ENCODE data around the gene DIAPH3. TPM values are rescaled to one million over a fixed set of nuclear protein-coding genes. Genes with fewer than 3 reads are reported as not detected.
A peak's percentile ranks its signal among the peaks of the same experiment; 100 is the strongest.

DIAPH3 gene
- total and polyA plus RNA-seq, 2 of the 4 experiments (the other 2 are of a cell fraction), result 8.9 to 9.3 TPM

DNA sequence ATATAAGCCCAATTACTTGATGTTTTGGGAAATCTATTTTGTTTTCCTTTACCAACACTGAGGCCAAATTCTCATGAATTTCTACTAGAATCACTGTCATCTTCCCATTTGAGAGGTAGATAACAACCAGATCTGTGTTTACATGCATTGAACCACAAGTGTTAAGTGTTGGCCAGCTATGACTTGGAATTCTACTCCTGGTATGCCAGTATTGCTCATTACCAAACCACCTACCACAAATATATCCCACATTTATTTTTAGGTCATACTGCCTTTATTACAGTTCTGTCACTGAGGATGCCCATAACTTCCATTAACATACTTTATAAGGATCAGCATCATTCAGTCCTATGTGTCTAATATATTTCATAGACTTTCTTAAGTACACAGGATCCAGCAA is 328.9 kb downstream of the DIAPH3 start:
- Histone ChIP-seq H3K23ac (ENCODE audit: low read depth, low read length) (no peak overlapping the region), H3K4ac (ENCODE audit: low read depth, low read length) (no peak overlapping the region), H4K8ac (ENCODE audit: low read depth in 2 of 2, low read length in 2 of 2) (no peak overlapping the region), H3K9me1 (ENCODE audit: insufficient read depth, low read length) (no peaks in the 10 kb centered on the region), H2BK20ac (ENCODE audit: low read depth, low read length) (no peak overlapping the region), H2BK120ac (ENCODE audit: low read depth, low read length) (no peak overlapping the region), H4K5ac (ENCODE audit: low read depth, low read length) (no peak overlapping the region), H3K18ac (ENCODE audit: low read depth, low read length) (no peak overlapping the region), H3K9me3 (ENCODE audit: control insufficient read depth, insufficient read depth, low read length) (no peaks in the 10 kb centered on the region), H3K27ac (ENCODE audit: insufficient read depth, low read length) (no peak overlapping the region), H3K4me2 (ENCODE audit: low read depth, low read length) (no peak overlapping the region), H2AFZ (replicated peaks; ENCODE audit: low read length, poor library complexity) (no peak overlapping the region), H2BK15ac (ENCODE audit: low read depth, low read length) (no peak overlapping the region), H3K4me1 (ENCODE audit: control insufficient read depth, insufficient read depth, low read length) (peaks cover 2% of the 10 kb centered on the region; the same call in 1 of the 2 replicates), H2BK5ac (ENCODE audit: low read depth, low read length, poor library complexity, severe bottlenecking) (peak overlapping the region; percentile 41), H3K4me3 (ENCODE audit: insufficient read depth, low read depth, low read length) (no peak overlapping the region), H4K20me1 (ENCODE audit: insufficient read depth, low read length) (no peaks in the 10 kb centered on the region), H4K91ac (ENCODE audit: insufficient read depth, low read depth, low read length) (no peak overlapping the region), H3K27me3 (ENCODE audit: control insufficient read depth, insufficient read depth, low read length) (no peaks in the 10 kb centered on the region), H3K14ac (replicated peaks; ENCODE audit: low read depth, low read length) (no peak overlapping the region), H3K9ac (ENCODE audit: low read depth, low read length) (no peak overlapping the region), H3K56ac (ENCODE audit: extremely low read depth, insufficient read depth, low read length) (no peak overlapping the region), H2AK5ac (ENCODE audit: low read depth, low read length) (no peak overlapping the region), H3K79me1 (ENCODE audit: low read depth in 1 of 2, low read length in 2 of 2) (no peaks in the 10 kb centered on the region), H2AK9ac (replicated peaks; ENCODE audit: low read depth, low read length, poor library complexity) (no peak overlapping the region), H3K36me3 (ENCODE audit: control insufficient read depth, insufficient read depth, low read length) (no peaks in the 10 kb centered on the region)
- ChIA-PET CTCF (interaction anchor here (1.3 kb wide), 1 partner anchor 10 kb away, joined by 3 read pairs; no protein-coding TSS in a partner anchor), POLR2A (ENCODE audit: unreplicated experiment) (no interaction called here)
- in situ Hi-C loops (cut with MboI; ENCODE audit: low sequenced_read_pairs) (no loop called here), intact Hi-C loops (cut with micrococcal nuclease) (no loop called here), dilution Hi-C loops (cut with HindIII; ENCODE audit: low sequenced_read_pairs, unreplicated experiment) (no loop called here)
- no TSS peak for BruUV-seq (replicated peaks)
- ATAC-seq (ENCODE audit: low read depth) (peak; percentile 44), DNase-seq (peak; percentile 49)
- TF ChIP-seq RCOR1 (IDR thresholded peaks at IDR 0.05; ENCODE audit: insufficient replicate concordance, low read length) (no peak), POLR2A (IDR thresholded peaks at IDR 0.05; ENCODE audit: low read depth, low read length) (no peak), BHLHE40 (IDR thresholded peaks at IDR 0.05; ENCODE audit: low read depth, low read length) (no peak), MAFK (IDR thresholded peaks at IDR 0.05; ENCODE audit: low read depth, low read length) (no peak)
- TF ChIP-seq, protein P1, sequence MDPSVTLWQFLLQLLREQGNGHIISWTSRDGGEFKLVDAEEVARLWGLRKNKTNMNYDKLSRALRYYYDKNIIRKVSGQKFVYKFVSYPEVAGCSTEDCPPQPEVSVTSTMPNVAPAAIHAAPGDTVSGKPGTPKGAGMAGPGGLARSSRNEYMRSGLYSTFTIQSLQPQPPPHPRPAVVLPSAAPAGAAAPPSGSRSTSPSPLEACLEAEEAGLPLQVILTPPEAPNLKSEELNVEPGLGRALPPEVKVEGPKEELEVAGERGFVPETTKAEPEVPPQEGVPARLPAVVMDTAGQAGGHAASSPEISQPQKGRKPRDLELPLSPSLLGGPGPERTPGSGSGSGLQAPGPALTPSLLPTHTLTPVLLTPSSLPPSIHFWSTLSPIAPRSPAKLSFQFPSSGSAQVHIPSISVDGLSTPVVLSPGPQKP (IDR thresholded peaks at IDR 0.05; ENCODE audit: borderline replicate concordance, low read depth, low read length), result no peak
